ENCODE data around the gene MYO1D. TPM values are rescaled to one million over a fixed set of nuclear protein-coding genes. Genes with fewer than 3 reads are reported as not detected.

MYO1D gene
- total and polyA plus RNA-seq, 4 donors = 4.5 to 22.9 (median 13.3) TPM

DNA sequence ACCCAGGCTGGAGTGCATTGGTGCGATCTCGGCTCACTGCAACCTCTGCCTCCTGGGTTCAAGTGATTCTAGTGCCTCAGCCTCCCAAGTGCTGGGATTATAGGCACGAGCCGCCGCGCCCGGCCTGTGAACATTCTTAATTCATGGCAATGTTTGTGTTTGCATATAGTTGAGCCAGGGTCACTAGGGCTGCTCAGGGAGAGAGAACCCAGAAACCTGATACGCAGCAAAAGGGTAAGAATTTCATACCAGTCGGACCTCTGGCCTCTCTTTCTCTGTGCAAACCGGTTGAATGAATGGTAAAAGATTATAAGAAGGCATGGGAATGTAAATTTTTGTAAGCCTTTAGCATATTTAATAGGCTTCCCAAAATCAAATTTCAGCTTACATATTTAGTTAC, 44.1 kb upstream of the MYO1D start:
- DNase-seq (ENCODE audit: low spot score) = no peak
- no peak overlapping the region for H3K9ac ChIP-seq (ENCODE audit: low read depth in 1 of 2, low read length in 2 of 2)
- H3K36me3 ChIP-seq (ENCODE audit: control insufficient read depth in 4 of 4, insufficient read depth in 3 of 4, low read depth in 1 of 4, low read length in 3 of 4) = no peaks in the 10 kb centered on the region
- H3K9me3 ChIP-seq (ENCODE audit: control insufficient read depth in 4 of 4, low read length in 3 of 4) = no peaks in the 10 kb centered on the region
- TF ChIP-seq HNF4G (IDR thresholded peaks at IDR 0.05) (no peak), REST (IDR thresholded peaks at IDR 0.05) (no peak), ZBTB33 (IDR thresholded peaks at IDR 0.05) (no peak), TAF1 (conservative IDR thresholded peaks at IDR 0.05) (no peak), EGR1 (IDR thresholded peaks at IDR 0.05; ENCODE audit: low read depth in 2 of 2) (no peak), JUND (IDR thresholded peaks at IDR 0.05) (no peak), FOXA1 (IDR thresholded peaks at IDR 0.05) (no peak)
- no peaks in the 10 kb centered on the region for H3K4me1 ChIP-seq (ENCODE audit: control insufficient read depth in 4 of 4, insufficient read depth in 4 of 4, low read length in 3 of 4)
- no peaks in the 10 kb centered on the region for H3K27me3 ChIP-seq (ENCODE audit: control insufficient read depth in 4 of 4, insufficient read depth in 4 of 4, low read length in 3 of 4)
- no peak overlapping the region for H3K4me3 ChIP-seq (ENCODE audit: low read depth in 1 of 3, low read length in 3 of 3)
- 81% methylated on average over 10 of the region's 10 CpGs for WGBS
- H3K27ac ChIP-seq (ENCODE audit: low read depth in 1 of 2, low read length in 2 of 2) = no peak overlapping the region

DNA sequence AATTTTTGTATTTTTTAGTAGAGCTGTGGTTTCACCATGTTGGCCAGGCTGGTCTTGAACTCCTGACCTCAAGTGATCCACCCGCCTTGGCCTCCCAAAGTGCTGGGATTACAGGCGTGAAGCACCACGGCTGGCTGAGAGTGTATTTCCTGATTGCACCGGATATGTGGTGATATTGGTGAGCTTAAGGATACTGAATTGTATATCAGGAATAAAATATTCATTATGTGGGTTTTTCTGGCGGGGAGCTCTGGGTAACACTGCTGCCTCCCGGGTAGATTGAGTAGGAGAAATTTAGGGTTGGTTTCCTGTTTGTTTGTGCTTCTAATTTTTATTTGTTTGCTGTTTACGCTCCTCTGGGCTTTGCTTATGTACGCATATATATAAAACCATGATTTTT, 43.4 kb upstream of the MYO1D start:
- H3K4me1 ChIP-seq (ENCODE audit: control insufficient read depth in 4 of 4, insufficient read depth in 4 of 4, low read length in 3 of 4) = no peaks in the 10 kb centered on the region
- TF ChIP-seq SP1 (IDR thresholded peaks at IDR 0.05) (no peak), ATF3 (IDR thresholded peaks at IDR 0.05) (no peak), REST (IDR thresholded peaks at IDR 0.05) (no peak), JUND (IDR thresholded peaks at IDR 0.05) (no peak), ZBTB33 (IDR thresholded peaks at IDR 0.05) (no peak), EGR1 (IDR thresholded peaks at IDR 0.05; ENCODE audit: low read depth in 2 of 2) (no peak), HNF4A (conservative IDR thresholded peaks at IDR 0.05) (no peak), RAD21 (IDR thresholded peaks at IDR 0.05) (no peak), RXRA (IDR thresholded peaks at IDR 0.05) (no peak), HNF4G (IDR thresholded peaks at IDR 0.05) (no peak), GABPA (IDR thresholded peaks at IDR 0.05 in 1 of 2, conservative IDR thresholded peaks at IDR 0.05 in 1 of 2) (no peak), YY1 (IDR thresholded peaks at IDR 0.05) (no peak), TAF1 (conservative IDR thresholded peaks at IDR 0.05) (no peak), FOXA2 (IDR thresholded peaks at IDR 0.05) (no peak), FOXA1 (IDR thresholded peaks at IDR 0.05) (no peak), NR2F2 (IDR thresholded peaks at IDR 0.05) (no peak)
- TF ChIP-seq, protein P1, sequence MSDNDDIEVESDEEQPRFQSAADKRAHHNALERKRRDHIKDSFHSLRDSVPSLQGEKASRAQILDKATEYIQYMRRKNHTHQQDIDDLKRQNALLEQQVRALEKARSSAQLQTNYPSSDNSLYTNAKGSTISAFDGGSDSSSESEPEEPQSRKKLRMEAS (IDR thresholded peaks at IDR 0.05) = no peak
- TF ChIP-seq, protein P2, sequence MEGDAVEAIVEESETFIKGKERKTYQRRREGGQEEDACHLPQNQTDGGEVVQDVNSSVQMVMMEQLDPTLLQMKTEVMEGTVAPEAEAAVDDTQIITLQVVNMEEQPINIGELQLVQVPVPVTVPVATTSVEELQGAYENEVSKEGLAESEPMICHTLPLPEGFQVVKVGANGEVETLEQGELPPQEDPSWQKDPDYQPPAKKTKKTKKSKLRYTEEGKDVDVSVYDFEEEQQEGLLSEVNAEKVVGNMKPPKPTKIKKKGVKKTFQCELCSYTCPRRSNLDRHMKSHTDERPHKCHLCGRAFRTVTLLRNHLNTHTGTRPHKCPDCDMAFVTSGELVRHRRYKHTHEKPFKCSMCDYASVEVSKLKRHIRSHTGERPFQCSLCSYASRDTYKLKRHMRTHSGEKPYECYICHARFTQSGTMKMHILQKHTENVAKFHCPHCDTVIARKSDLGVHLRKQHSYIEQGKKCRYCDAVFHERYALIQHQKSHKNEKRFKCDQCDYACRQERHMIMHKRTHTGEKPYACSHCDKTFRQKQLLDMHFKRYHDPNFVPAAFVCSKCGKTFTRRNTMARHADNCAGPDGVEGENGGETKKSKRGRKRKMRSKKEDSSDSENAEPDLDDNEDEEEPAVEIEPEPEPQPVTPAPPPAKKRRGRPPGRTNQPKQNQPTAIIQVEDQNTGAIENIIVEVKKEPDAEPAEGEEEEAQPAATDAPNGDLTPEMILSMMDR (IDR thresholded peaks at IDR 0.05; ENCODE audit: low read depth, low read length, missing input control) = no peak
- H3K9me3 ChIP-seq (ENCODE audit: control insufficient read depth in 4 of 4, low read length in 3 of 4) = no peaks in the 10 kb centered on the region
- WGBS = 86% methylated on average over 8 of the region's 8 CpGs
- no peak for DNase-seq (ENCODE audit: low spot score)
- H3K36me3 ChIP-seq (ENCODE audit: control insufficient read depth in 4 of 4, insufficient read depth in 3 of 4, low read depth in 1 of 4, low read length in 3 of 4) = no peaks in the 10 kb centered on the region
- H3K27ac ChIP-seq (ENCODE audit: low read depth in 1 of 2, low read length in 2 of 2) = no peak overlapping the region
- H3K4me3 ChIP-seq (ENCODE audit: low read depth in 1 of 3, low read length in 3 of 3) = no peak overlapping the region
- no peak overlapping the region for H3K9ac ChIP-seq (ENCODE audit: low read depth in 1 of 2, low read length in 2 of 2)
- H3K27me3 ChIP-seq (ENCODE audit: control insufficient read depth in 4 of 4, insufficient read depth in 4 of 4, low read length in 3 of 4) = no peaks in the 10 kb centered on the region

Measured in liver (tissue), 9 donors.